SK-N-SH (cell line): Measurements from ENCODE around the gene PSKH1. TPM values are rescaled to one million over a fixed set of nuclear protein-coding genes. Genes with fewer than 3 reads are reported as not detected.

ENCODE experiments used
- CTCF ChIA-PET: fragments of 300-600, 350-600 bp; formaldehyde crosslinking; extraction: SDS; loops from one replicate; lab custom pipeline; 2021; lab: Yijun Ruan, JAX
- POLR2A ChIA-PET: fragments of 350-600 bp; sonication (Branson Sonifier 250); formaldehyde crosslinking; extraction: SDS; loops from one replicate; lab custom pipeline; 2020; ENCODE audit warnings: antibody characterized with exemption, inconsistent platforms; lab: Yijun Ruan, JAX
- DNase-seq: peaks from one replicate; pipeline ENCODE4 v3.0.0; 2012
- H2AFZ ChIP-seq: fragments of 200-600 bp; sonication (generic); 2 replicates; pipeline ENCODE4 v1.8.1; 2016; ENCODE audit warnings: antibody characterized with exemption, mild to moderate bottlenecking, low read depth
- H3F3A ChIP-seq: fragments of 200-600 bp; sonication (generic); replicated peaks from 2 replicates; pipeline ENCODE3; 2016; ENCODE audit warnings: antibody characterized with exemption, mild to moderate bottlenecking; ENCODE audit not compliant: insufficient read depth
- H3K27ac ChIP-seq, 2 experiments: fragments of 200-500 bp in 1 of 2; fragments of 200-600 bp in 1 of 2; sonication (Bioruptor generic) in 1 of 2; sonication (generic), shearing (Covaris generic) in 1 of 2; 2 replicates each; pipeline versions ENCODE4 v1.5.1 to v1.6.1; 2014 to 2016; ENCODE audit warnings: low read depth in 2 of 2, inconsistent platforms in 1 of 2, low read length in 1 of 2, mild to moderate bottlenecking in 1 of 2, mixed read lengths in 1 of 2
- H3K27me3 ChIP-seq: fragments of 200-600 bp; sonication (generic), shearing (Covaris generic); 2 replicates; pipeline ENCODE4 v1.6.1; 2016; ENCODE audit warnings: mixed run types; ENCODE audit not compliant: insufficient read depth
- H3K36me3 ChIP-seq, 2 experiments: fragments of 200-500 bp in 1 of 2; fragments of 200-600 bp in 1 of 2; sonication (Bioruptor generic) in 1 of 2; sonication (generic) in 1 of 2; replicated peaks in 1 of 2; 2 replicates each; pipeline versions ENCODE3 to v1.5.1; 2014 to 2016; ENCODE audit warnings: low read length in 1 of 2, mild to moderate bottlenecking in 1 of 2; ENCODE audit not compliant: insufficient read depth in 2 of 2, control insufficient read depth in 1 of 2
- H3K4me1 ChIP-seq, 2 experiments: fragments of 200-500 bp in 1 of 2; fragments of 200-600 bp in 1 of 2; sonication (Bioruptor generic) in 1 of 2; sonication (generic), shearing (Covaris generic) in 1 of 2; 2 replicates each; pipeline versions ENCODE4 v1.5.1 to v1.6.1; 2014 to 2016; ENCODE audit warnings: low read depth in 1 of 2, low read length in 1 of 2, mixed run types in 1 of 2; ENCODE audit not compliant: insufficient read depth in 2 of 2, control insufficient read depth in 1 of 2
- H3K4me2 ChIP-seq: fragments of 200-600 bp; sonication (generic), shearing (Covaris generic); 2 replicates; pipeline ENCODE4 v1.6.1; 2017; ENCODE audit warnings: mixed run types
- H3K4me3 ChIP-seq, 2 experiments: fragments of 200-500 bp in 1 of 2; fragments of 200-600 bp in 1 of 2; sonication (Bioruptor generic) in 1 of 2; sonication (generic), shearing (Covaris generic) in 1 of 2; 2 replicates each; pipeline versions ENCODE4 v1.5.1 to v1.8.1; 2014 to 2016; ENCODE audit warnings: low read depth in 2 of 2, inconsistent platforms in 1 of 2, low read length in 1 of 2, mild to moderate bottlenecking in 1 of 2, mixed read lengths in 1 of 2, moderate library complexity in 1 of 2
- H3K79me2 ChIP-seq: fragments of 200-600 bp; sonication (generic); 2 replicates; pipeline ENCODE4 v1.8.1; 2017; ENCODE audit warnings: mild to moderate bottlenecking; ENCODE audit not compliant: insufficient read depth
- H3K9ac ChIP-seq: fragments of 200-600 bp; sonication (generic); 2 replicates; pipeline ENCODE4 v1.6.1; 2017; ENCODE audit warnings: mixed run types
- H3K9me2 ChIP-seq: fragments of 200-600 bp; sonication (generic); 2 replicates; pipeline ENCODE4 v1.6.1; 2017; ENCODE audit warnings: mixed run types
- H3K9me3 ChIP-seq: fragments of 200-600 bp; sonication (generic); 2 replicates; pipeline ENCODE4 v1.6.1; 2017; ENCODE audit warnings: mixed run types, mild to moderate bottlenecking, moderate library complexity
- H4K20me1 ChIP-seq: fragments of 200-600 bp; sonication (generic); 2 replicates; pipeline ENCODE4 v1.6.1; 2017; ENCODE audit warnings: mild to moderate bottlenecking, mixed run types; ENCODE audit not compliant: insufficient read depth
- CTCF ChIP-seq: fragments of 200-600 bp; sonication (generic); IDR thresholded peaks from 2 replicates; pipeline ENCODE4 v1.6.1; 2017; ENCODE audit warnings: antibody characterized with exemption, mild to moderate bottlenecking, moderate library complexity
- ELF1 ChIP-seq: IDR thresholded peaks from 2 replicates; pipeline ENCODE4 v1.4.0; 2012
- EZH2phosphoT487 ChIP-seq: fragments of 200-600 bp; sonication (generic); IDR thresholded peaks from 2 replicates; pipeline ENCODE4 v1.6.1; 2017; ENCODE audit warnings: low read depth, mixed run types, mild to moderate bottlenecking, antibody characterized with exemption, moderate library complexity, borderline replicate concordance
- FOSL2 ChIP-seq: IDR thresholded peaks from 2 replicates; pipeline ENCODE4 v1.4.0; 2012; ENCODE audit warnings: low read depth, mild to moderate bottlenecking, moderate library complexity, borderline replicate concordance
- FOXJ3 ChIP-seq: sonication (generic); formaldehyde crosslinking; IDR thresholded peaks from 2 replicates; pipeline ENCODE4 v1.5.1; 2020; ENCODE audit warnings: mild to moderate bottlenecking, missing genetic modification reagents
- GATA2 ChIP-seq: sonication (generic); formaldehyde crosslinking; IDR thresholded peaks from 2 replicates; pipeline ENCODE4 v1.5.0; 2020; ENCODE audit warnings: mild to moderate bottlenecking, missing genetic modification reagents
- IRF3 ChIP-seq: fragments of 150-350 bp; IDR thresholded peaks from 2 replicates; pipeline ENCODE4 v1.6.1; 2016; ENCODE audit warnings: mild to moderate bottlenecking, low read depth, low read length
- JUND ChIP-seq: IDR thresholded peaks from 2 replicates; pipeline ENCODE4 v1.4.0; 2012
- MAX ChIP-seq: IDR thresholded peaks from 2 replicates; pipeline ENCODE4 v1.4.0; 2012; ENCODE audit warnings: low read depth
- MEF2A ChIP-seq: IDR thresholded peaks from 2 replicates; pipeline ENCODE4 v1.4.0; 2012; ENCODE audit warnings: low read depth, borderline replicate concordance
- MXI1 ChIP-seq: IDR thresholded peaks from 2 replicates; pipeline ENCODE4 v1.6.1; 2012; ENCODE audit warnings: mild to moderate bottlenecking, low read depth, low read length, improper control_type of control experiment
- NRF1 ChIP-seq: IDR thresholded peaks from 2 replicates; pipeline ENCODE4 v1.6.1; 2012; ENCODE audit warnings: low read depth, mild to moderate bottlenecking, low read length
- PBX3 ChIP-seq: IDR thresholded peaks from 2 replicates; pipeline ENCODE4; 2012
- POLR2AphosphoS5 ChIP-seq: IDR thresholded peaks from 2 replicates; pipeline ENCODE4 v1.6.1; 2012; ENCODE audit warnings: low read depth, low read length
- RAD21 ChIP-seq: IDR thresholded peaks from 2 replicates; pipeline ENCODE4 v1.6.1; 2012; ENCODE audit warnings: mild to moderate bottlenecking, low read length
- TAF1 ChIP-seq: IDR thresholded peaks from 2 replicates; pipeline ENCODE4 v1.6.1; 2012; ENCODE audit warnings: low read depth, mild to moderate bottlenecking, low read length, moderate library complexity, borderline replicate concordance
- TEAD4 ChIP-seq: IDR thresholded peaks from 2 replicates; pipeline ENCODE4 v1.4.0; 2012; ENCODE audit warnings: mild to moderate bottlenecking, borderline replicate concordance; ENCODE audit not compliant: insufficient read depth
- USF2 ChIP-seq: fragments of 150-350 bp; IDR thresholded peaks from 2 replicates; pipeline ENCODE4 v1.6.1; 2017; ENCODE audit warnings: antibody characterized with exemption, low read length, low read depth, borderline replicate concordance
- WGBS: methylation state at CpG from one replicate; pipeline ENCODE4 v1.1.6; 2017; ENCODE audit warnings: low lambda C conversion rate; 5-methylcytosine and 5-hydroxymethylcytosine counted together
- polyA plus RNA-seq, 3 experiments: library from polyadenylated mRNA; depleted of rRNA; stranded (reverse); fragments of >200 nt; gene quantifications; 2 replicates each; pipeline ENCODE4 v1.2.3, GENCODE V29; 2012

The PSKH1 gene
- polyA plus RNA-seq, 1 of the 3 experiments (the other 2 are of a cell fraction), result 30.1 TPM

- H4K20me1 ChIP-seq, result no peaks in the 10 kb centered on the region
- H3K36me3 ChIP-seq, result peaks cover 4 to 15% of the 10 kb centered on the region in 2 experiments
- CTCF ChIA-PET, result interaction anchor here (0.9 to 28.1 kb wide), 7 partner anchors 8 to 264 kb away, joined by 3 to 564 read pairs (median 7); partner anchors contain the start of genes EDC4, NRN1L and PSKH1
- peaks cover 11 to 28% of the 10 kb centered on the region in 2 experiments; a peak in 2 of 4 replicates for H3K4me1 ChIP-seq
- H3K9me2 ChIP-seq, result no peaks in the 10 kb centered on the region
- peaks cover 18% of the 10 kb centered on the region for H3F3A ChIP-seq
- peaks cover 28% of the 10 kb centered on the region for H3K79me2 ChIP-seq
- TF ChIP-seq FOSL2 (0 out of 2 replicates have a peak, but pooled peaks have one; percentile 5), EZH2phosphoT487 (no peak), RAD21 (peak; percentile 18; the same call in 1 of the 2 replicates), TAF1 (peak; percentile 19; the same call in 1 of the 2 replicates)
- H3K4me3 ChIP-seq, result peak within 1 kb of the TSS; percentile 84 to 89
- no peaks in the 10 kb centered on the region for H3K9me3 ChIP-seq
- H3K27ac ChIP-seq, result peak within 1 kb of the TSS; percentile 79 to 85
- H3K27me3 ChIP-seq, result no peaks in the 10 kb centered on the region
- peak; percentile 74 for DNase-seq
- peak within 1 kb of the TSS; percentile 42; the same call in 1 of the 2 replicates for H2AFZ ChIP-seq
- H3K4me2 ChIP-seq, result peak within 1 kb of the TSS; percentile 99
- POLR2A ChIA-PET, result interaction anchor here (0.7 to 2.5 kb wide), 8 partner anchors 11 to 149 kb away, joined by 4 to 12 read pairs (median 5); partner anchors contain the start of genes DDX28, DUS2, NFATC3 and NRN1L
- H3K9ac ChIP-seq, result peak within 1 kb of the TSS; percentile 86
- WGBS, result 1% methylated on average over 22 of the region's 54 CpGs
Observed at GRCh38 chr16:67936124-67936879, 43.2 kb downstream of the PSKH1 start, which contains the start of gene PSMB10. PSMB10 (minus strand) TSS chr16:67936850; CDS start chr16:67936749, 101 bp downstream.

GRCh38 chr16:67936880-67937605 is 44.0 kb downstream of the PSKH1 start:
- peak overlapping the region; percentile 99 for H3K4me2 ChIP-seq
- H3F3A ChIP-seq, result peaks cover 24% of the 10 kb centered on the region
- no peaks in the 10 kb centered on the region for H3K27me3 ChIP-seq
- peak overlapping the region; percentile 79 to 85 for H3K27ac ChIP-seq
- H3K9me2 ChIP-seq, result no peaks in the 10 kb centered on the region
- H3K9me3 ChIP-seq, result no peaks in the 10 kb centered on the region
- DNase-seq, result no peak
- H2AFZ ChIP-seq, result 0 out of 2 replicates have a peak overlapping the region, but pooled peaks have one; percentile 42
- peak overlapping the region; percentile 86 for H3K9ac ChIP-seq
- ChIA-PET POLR2A (no interaction called here), CTCF (interaction anchor here (1.0 to 28.1 kb wide), 5 partner anchors 8 to 416 kb away, joined by 3 to 564 read pairs (median 5); partner anchors contain the start of genes EDC4, NRN1L and PSKH1)
- peaks cover 28% of the 10 kb centered on the region for H3K79me2 ChIP-seq
- H3K4me1 ChIP-seq, result peaks cover 11 to 32% of the 10 kb centered on the region in 2 experiments; a peak in 2 of 4 replicates
- H3K4me3 ChIP-seq, result peak overlapping the region; percentile 84 to 89
- H3K36me3 ChIP-seq, result peaks cover 7 to 12% of the 10 kb centered on the region in 2 experiments
- H4K20me1 ChIP-seq, result 0 out of 2 replicates have a peak, but pooled peaks cover 5% of the 10 kb centered on the region
- 50% methylated on average over 6 of the region's 6 CpGs for WGBS
- TF ChIP-seq MEF2A (no peak), POLR2AphosphoS5 (peak; percentile 22; the same call in 1 of the 2 replicates), TEAD4 (no peak), NRF1 (no peak), USF2 (no peak), IRF3 (no peak), MAX (no peak), ELF1 (no peak), GATA2 (CRISPR knock-in tag) (no peak), FOXJ3 (CRISPR knock-in tag) (no peak), PBX3 (no peak), CTCF (no peak), JUND (no peak), TAF1 (0 out of 2 replicates have a peak, but pooled peaks have one; percentile 0), MXI1 (no peak), FOSL2 (no peak)
